Ovary (tissue), 9 donors: Measurements from ENCODE around the gene ANO10. TPM values are rescaled to one million over a fixed set of nuclear protein-coding genes. Genes with fewer than 3 reads are reported as not detected.

ENCODE experiments used
- DNase-seq, 5 donors: peaks; one replicate each; pipeline ENCODE4 v3.0.0-alpha.2; 2019 to 2020
- H3K27ac ChIP-seq, 2 donors: fragments of 200-600 bp; one replicate each; pipeline versions ENCODE4 v1.5.1 to v1.8.0; 2019 to 2022
- H3K27me3 ChIP-seq: fragments of 200-600 bp; one replicate; pipeline ENCODE4 v1.8.0; 2022
- H3K36me3 ChIP-seq: fragments of 200-600 bp; sonication (generic); one replicate; pipeline ENCODE4 v1.5.1; 2019
- H3K4me1 ChIP-seq: one replicate; pipeline ENCODE4 v1.8.1; 2013; ENCODE audit warnings: mild to moderate bottlenecking, moderate library complexity; ENCODE audit not compliant: insufficient read depth
- H3K4me3 ChIP-seq: fragments of 200-600 bp; sonication (generic); one replicate; pipeline ENCODE4 v1.5.1; 2017
- H3K9me3 ChIP-seq, 2 donors: fragments of 200-600 bp in 1 of 2; sonication (generic) in 1 of 2; one replicate each; pipeline versions ENCODE4 v1.5.1 to v1.8.1; 2013 to 2019; ENCODE audit warnings: mild to moderate bottlenecking in 1 of 2, moderate library complexity in 1 of 2
- CTCF ChIP-seq, 3 donors: fragments of 450-650 bp in 2 of 3; fragments of 200-600 bp in 1 of 3; IDR thresholded peaks; one replicate each; pipeline versions ENCODE4 v1.5.1 to v1.8.0; 2016 to 2022; ENCODE audit warnings: antibody characterized with exemption in 3 of 3, mild to moderate bottlenecking in 1 of 3
- EP300 ChIP-seq: sonication (generic); formaldehyde crosslinking; IDR thresholded peaks from one replicate; pipeline ENCODE4 v1.6.1; 2017; ENCODE audit warnings: antibody characterized with exemption
- POLR2A ChIP-seq: fragments of 450-650 bp; IDR thresholded peaks from one replicate; pipeline ENCODE4 v1.6.1; 2017; ENCODE audit warnings: antibody characterized with exemption, mild to moderate bottlenecking, moderate library complexity
- WGBS, 3 donors: extraction: QIAGEN DNeasy Blood & Tissue Kit in 1 of 3; methylation state at CpG; one replicate each; pipeline versions ENCODE4 v1.1.5 to v1.1.7; 2013 to 2017; 5-methylcytosine and 5-hydroxymethylcytosine counted together
- intact Hi-C, 4 donors: fragments of 100-400 bp; cut with DNase I; formaldehyde crosslinking; loops; one replicate each; pipeline versions ENCODE4 v1.11.0 to v1.15.1; 2022 to 2023
- polyA plus RNA-seq, 2 donors: library from polyadenylated mRNA; stranded (reverse); fragments of 200-250 nt in 1 of 2; fragments of 350-450 nt in 1 of 2; fragmentation: Illumina TruSeq in 1 of 2; extraction: RNeasy Lipid Tissue Mini Kit (QIAGEN cat#74804) in 1 of 2; gene quantifications; one replicate each; pipeline ENCODE4 v1.2.3, GENCODE V29; 2013 to 2014
- total RNA-seq, 7 donors: library from RNA; depleted of rRNA in 2 of 7; stranded (reverse); fragments of >200 nt in 2 of 7; fragmentation: NEBNext Ultra II Directional in 3 of 7; extraction: Animal tissue kit (Norgen Biotek cat#: 25700) in 3 of 7; gene quantifications; one replicate each; pipeline versions ENCODE4 v1.1.0 to v1.2.4, GENCODE V29; 2016 to 2023
- donor health status: DM: no; HTN: no; CAD: no; lungs with moderate emphysema.
- donor health status: DM: no; HTN: no; CAD: no.
- donor health status: Bipolar disorder and iron deficiency.
- donor health status: DM: yes; HTN: yes; CAD: no.
- donor health status: DM: no; HTN: no; CAD: no.
- donor health status: DM: yes; HTN: yes; CAD: no.

The ANO10 gene
- total and polyA plus RNA-seq, 9 donors, result 12.2 to 58.7 (median 21.7) TPM

GRCh38 chr3:43323541-43323940 lies 298.3 kb downstream of the ANO10 start:
- Histone ChIP-seq H3K27me3 (no peaks in the 10 kb centered on the region), H3K36me3 (no peaks in the 10 kb centered on the region), H3K4me1 (peaks cover 15% of the 10 kb centered on the region), H3K27ac (no peak overlapping the region), H3K4me3 (no peak overlapping the region), H3K9me3 (no peaks in the 10 kb centered on the region)
- no peak for DNase-seq
- intact Hi-C loops, result no loop called here
- 97 to 100% (median 99%) methylated on average over 1 of the region's 1 CpG for WGBS, 3 donors
- TF ChIP-seq CTCF (IDR thresholded peaks at IDR 0.05), result no peak
- no peak for TF ChIP-seq POLR2A
- no peak for TF ChIP-seq EP300

- Histone ChIP-seq H3K9me3 (no peaks in the 10 kb centered on the region), H3K4me1 (peaks cover 17% of the 10 kb centered on the region), H3K4me3 (no peak overlapping the region), H3K27me3 (no peaks in the 10 kb centered on the region), H3K27ac (no peak overlapping the region), H3K36me3 (no peaks in the 10 kb centered on the region)
- 93 to 96% (median 94%) methylated on average over 5 of the region's 5 CpGs for WGBS, 3 donors
- intact Hi-C loops, result no loop called here
- TF ChIP-seq POLR2A (no peak), CTCF (IDR thresholded peaks at IDR 0.05) (no peak), EP300 (no peak)
- no peak for DNase-seq
These were observed 301.5 kb downstream of the ANO10 start for GRCh38 chr3:43320288-43320687.

GRCh38 chr3:43319794-43320193 lies 302.0 kb downstream of the ANO10 start:
- no peak for DNase-seq
- H3K9me3 ChIP-seq, result no peaks in the 10 kb centered on the region
- peaks cover 17% of the 10 kb centered on the region for H3K4me1 ChIP-seq
- H3K27ac ChIP-seq, result no peak overlapping the region
- intact Hi-C loops, result no loop called here
- H3K4me3 ChIP-seq, result no peak overlapping the region
- TF ChIP-seq EP300 (no peak), POLR2A (no peak), CTCF (IDR thresholded peaks at IDR 0.05) (no peak)
- 89 to 96% (median 92%) methylated on average over 3 of the region's 3 CpGs for WGBS, 3 donors
- no peaks in the 10 kb centered on the region for H3K27me3 ChIP-seq
- no peaks in the 10 kb centered on the region for H3K36me3 ChIP-seq

GRCh38 chr3:43319376-43319775 lies 302.4 kb downstream of the ANO10 start:
- TF ChIP-seq CTCF (IDR thresholded peaks at IDR 0.05), result no peak
- no peak for TF ChIP-seq POLR2A
- no peak overlapping the region for H3K27ac ChIP-seq
- DNase-seq, result no peak

More at GRCh38 chr3:43319376-43319775, 302.4 kb downstream of the ANO10 start:
- peaks cover 17% of the 10 kb centered on the region for H3K4me1 ChIP-seq
- H3K4me3 ChIP-seq, result no peak overlapping the region
- no peaks in the 10 kb centered on the region for H3K9me3 ChIP-seq
- no peaks in the 10 kb centered on the region for H3K27me3 ChIP-seq
- no peaks in the 10 kb centered on the region for H3K36me3 ChIP-seq
- WGBS, 3 donors, result 83 to 92% (median 89%) methylated on average over 6 of the region's 6 CpGs
- intact Hi-C loops, result no loop called here
